OCI-LY7 (cell line): ENCODE measurements around the gene SHQ1. TPM values are rescaled to one million over a fixed set of nuclear protein-coding genes. Genes with fewer than 3 reads are reported as not detected.
"Not testable (repeated sequence)": the region's sequence is repeated elsewhere in the genome, so short reads cannot be mapped to it uniquely, and the experiment has no call there.

Experiments used
- BruUV-seq: library from RNA; stranded (reverse); fragments of 400-500 nt; replicated peaks from 2 replicates; lab custom pipeline; 2021; lab: Mats Ljungman, UMichigan
- CTCF ChIA-PET: fragments of 300-600 bp; sonication (Branson Sonifier 250); formaldehyde crosslinking; loops from one replicate; lab custom pipeline; 2022; ENCODE audit warnings: antibody characterized with exemption; ENCODE audit not compliant: unreplicated experiment; lab: Charles Lee
- POLR2A ChIA-PET: fragments of 300-600 bp; sonication (Branson Sonifier 250); formaldehyde crosslinking; loops from one replicate; lab custom pipeline; 2022; ENCODE audit warnings: antibody characterized with exemption; lab: Charles Lee
- DNase-seq: peaks from one replicate; pipeline ENCODE4 v3.0.0-alpha.2; 2015; ENCODE audit warnings: low spot score
- H2AFZ ChIP-seq: fragments of 200-600 bp; sonication (generic), shearing (Covaris generic); 2 replicates; pipeline ENCODE4 v1.6.1; 2014; ENCODE audit warnings: mild to moderate bottlenecking, antibody characterized with exemption, low read length, moderate library complexity
- H3K27ac ChIP-seq: fragments of 200-600 bp; sonication (generic); 2 replicates; pipeline ENCODE4 v1.5.1; 2014; ENCODE audit warnings: mixed run types, low read depth, mild to moderate bottlenecking, moderate library complexity, low read length, inconsistent platforms; ENCODE audit not compliant: poor library complexity, severe bottlenecking
- H3K36me3 ChIP-seq: fragments of 200-600 bp; sonication (generic); 2 replicates; pipeline ENCODE4 v1.6.1; 2014; ENCODE audit warnings: mild to moderate bottlenecking, antibody characterized with exemption, low read length, moderate library complexity, mixed read lengths; ENCODE audit not compliant: insufficient read depth
- H3K4me1 ChIP-seq: fragments of 200-600 bp; sonication (generic); 2 replicates; pipeline ENCODE4 v1.5.1; 2014; ENCODE audit warnings: mild to moderate bottlenecking, low read length; ENCODE audit not compliant: insufficient read depth, poor library complexity, severe bottlenecking
- H3K4me2 ChIP-seq: fragments of 200-600 bp; sonication (generic); 2 replicates; pipeline ENCODE4 v1.6.1; 2014; ENCODE audit warnings: mild to moderate bottlenecking, low read length
- H3K4me3 ChIP-seq: fragments of 200-600 bp; sonication (generic); 2 replicates; pipeline ENCODE4 v1.5.1; 2014; ENCODE audit warnings: mild to moderate bottlenecking, low read depth, low read length; ENCODE audit not compliant: poor library complexity, severe bottlenecking
- H3K79me2 ChIP-seq: fragments of 200-600 bp; sonication (generic); 2 replicates; pipeline ENCODE4 v1.6.1; 2016; ENCODE audit warnings: low read depth, mild to moderate bottlenecking, low read length, moderate library complexity, mixed read lengths; ENCODE audit not compliant: insufficient read depth
- H3K9me2 ChIP-seq: fragments of 200-600 bp; sonication (generic); 2 replicates; pipeline ENCODE4 v1.6.1; 2016; ENCODE audit warnings: mild to moderate bottlenecking, low read length, mixed read lengths; ENCODE audit not compliant: insufficient read depth
- H3K9me3 ChIP-seq: fragments of 200-600 bp; sonication (generic); 2 replicates; pipeline ENCODE4 v1.6.1; 2014; ENCODE audit warnings: mild to moderate bottlenecking, mixed run types, low read length, mixed read lengths
- H4K20me1 ChIP-seq: fragments of 200-600 bp; sonication (generic); 2 replicates; pipeline ENCODE4 v1.6.1; 2014; ENCODE audit warnings: mild to moderate bottlenecking, antibody characterized with exemption, low read length, moderate library complexity, mixed read lengths; ENCODE audit not compliant: insufficient read depth
- CTCF ChIP-seq: fragments of 200-600 bp; sonication (generic); conservative IDR thresholded peaks from 2 replicates; pipeline ENCODE4 v1.5.1; 2014; ENCODE audit warnings: mild to moderate bottlenecking, antibody characterized with exemption, low read length, moderate library complexity, mixed read lengths
- EZH2phosphoT487 ChIP-seq: fragments of 200-600 bp; sonication (generic); IDR thresholded peaks from 2 replicates; pipeline ENCODE4 v1.6.1; 2018; ENCODE audit warnings: low read depth, borderline replicate concordance, mild to moderate bottlenecking, mixed run types, antibody characterized with exemption, low read length, moderate library complexity, mixed read lengths
- intact Hi-C: fragments of 100-400 bp; cut with micrococcal nuclease; formaldehyde crosslinking; loops from one replicate; pipeline ENCODE4 v1.10.0; 2022; ENCODE audit not compliant: unreplicated experiment
- total RNA-seq, 2 experiments: library from RNA; depleted of rRNA in 1 of 2; stranded (reverse); fragments of >200 nt in 1 of 2; shearing (Covaris generic) in 1 of 2; gene quantifications; 2 replicates each; pipeline ENCODE4 v1.2.3, GENCODE V29; 2014 to 2022

SHQ1 gene
- total RNA-seq, 2 experiments from 2014 or later = 19.7 to 34.9 TPM

GRCh38 chr3:72789786-72790185 lies 58.5 kb downstream of the SHQ1 start:
- Histone ChIP-seq H3K9me2 (no peaks in the 10 kb centered on the region), H3K9me3 (no peaks in the 10 kb centered on the region), H3K27ac (no peak overlapping the region), H3K79me2 (no peaks in the 10 kb centered on the region), H2AFZ (no peak overlapping the region), H4K20me1 (no peaks in the 10 kb centered on the region), H3K4me3 (no peak overlapping the region), H3K36me3 (peaks cover 37% of the 10 kb centered on the region), H3K4me2 (no peak overlapping the region), H3K4me1 (peaks cover 4% of the 10 kb centered on the region)
- no peak for DNase-seq
- ChIA-PET CTCF (no interaction called here), POLR2A (no interaction called here)
- BruUV-seq = no TSS peak
- intact Hi-C loops = no loop called here
- no peak for TF ChIP-seq CTCF
- TF ChIP-seq EZH2phosphoT487 = no peak

- H3K4me3 ChIP-seq, H3K9me2 ChIP-seq, H3K4me1 ChIP-seq, H3K79me2 ChIP-seq, H2AFZ ChIP-seq, BruUV-seq, DNase-seq, H4K20me1 ChIP-seq, POLR2A ChIA-PET, CTCF ChIA-PET, intact Hi-C loops, H3K4me2 ChIP-seq, H3K9me3 ChIP-seq, H3K27ac ChIP-seq: not testable (repeated sequence)
- H3K36me3 ChIP-seq = peaks cover 43% of the 10 kb centered on the region
Measured at GRCh38 chr3:72788232-72788631, 60.0 kb downstream of the SHQ1 start.

- no peak overlapping the region for H2AFZ ChIP-seq
- H3K4me3 ChIP-seq = no peak overlapping the region
- no peak for DNase-seq
- no peaks in the 10 kb centered on the region for H3K9me3 ChIP-seq
- no peaks in the 10 kb centered on the region for H4K20me1 ChIP-seq
- POLR2A ChIA-PET = interaction anchor here (0.6 to 0.9 kb wide), 2 partner anchors 9 to 1399 kb away, joined by 3 read pairs; no protein-coding TSS in a partner anchor
- H3K36me3 ChIP-seq = peaks cover 40% of the 10 kb centered on the region
- no peak overlapping the region for H3K27ac ChIP-seq
- no peak for TF ChIP-seq EZH2phosphoT487
- TF ChIP-seq CTCF = no peak
- intact Hi-C loops = no loop called here
- peaks cover 4% of the 10 kb centered on the region for H3K4me1 ChIP-seq
- no peaks in the 10 kb centered on the region for H3K9me2 ChIP-seq
- H3K79me2 ChIP-seq = no peaks in the 10 kb centered on the region
- BruUV-seq = no TSS peak
- CTCF ChIA-PET = no interaction called here
- no peak overlapping the region for H3K4me2 ChIP-seq
Measured at GRCh38 chr3:72786668-72787067, 61.6 kb downstream of the SHQ1 start.
